Measurements from ENCODE around the gene OSTF1.
A peak's percentile ranks its signal among the peaks of the same experiment; 100 is the strongest.

OSTF1 gene, protein sequence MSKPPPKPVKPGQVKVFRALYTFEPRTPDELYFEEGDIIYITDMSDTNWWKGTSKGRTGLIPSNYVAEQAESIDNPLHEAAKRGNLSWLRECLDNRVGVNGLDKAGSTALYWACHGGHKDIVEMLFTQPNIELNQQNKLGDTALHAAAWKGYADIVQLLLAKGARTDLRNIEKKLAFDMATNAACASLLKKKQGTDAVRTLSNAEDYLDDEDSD

DNA sequence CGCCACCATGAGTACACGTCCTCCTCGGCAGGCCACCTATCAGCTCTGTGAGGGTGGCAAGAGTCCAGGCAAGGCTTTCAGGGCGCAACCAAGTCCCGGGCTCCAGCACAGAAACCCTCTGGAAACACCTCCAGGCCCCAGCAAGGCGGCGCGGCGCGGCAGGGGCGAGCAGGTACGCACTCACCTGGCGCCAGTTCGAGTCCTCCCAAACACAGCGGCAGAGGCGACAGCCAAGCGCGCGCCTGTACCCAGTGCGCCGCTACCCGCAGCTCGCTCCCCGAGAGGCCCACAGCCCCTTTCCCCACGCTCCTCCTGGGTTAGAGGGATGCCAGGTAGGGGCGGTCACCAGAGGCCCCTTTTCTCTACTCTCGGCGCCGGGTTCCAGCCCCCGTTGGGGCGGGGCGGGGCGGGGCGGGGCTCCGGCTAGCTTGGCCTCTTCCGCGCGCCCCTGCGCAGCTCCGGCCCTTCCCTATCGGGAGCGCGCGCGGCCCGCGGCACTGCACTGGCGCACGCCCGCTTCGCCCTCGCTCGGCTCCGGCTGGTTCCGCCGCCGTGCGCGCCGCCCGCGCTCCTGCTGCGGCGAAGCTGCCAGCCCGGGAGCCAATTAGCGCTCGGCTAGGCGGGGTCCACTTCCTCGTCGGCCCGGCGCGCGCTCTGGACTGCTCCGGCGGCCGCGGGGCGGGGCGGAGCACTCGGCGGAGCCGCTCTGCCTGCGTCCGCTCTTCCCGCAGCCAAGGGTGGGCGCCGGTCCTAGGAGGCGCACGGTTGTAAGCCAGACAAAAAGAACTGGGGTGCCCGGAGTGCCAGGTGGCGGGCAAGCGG lies at the start of gene OSTF1, which contains the start of gene NMRK1:
TSS of gene OSTF1 (plus strand) at position 691 of the 822 bp plus-strand sequence. CDS start 179 bp downstream, outside the sequence.
TSS of gene NMRK1 (minus strand) at position 332 of the 822 bp plus-strand sequence. CDS start 5,040 bp downstream, outside the sequence.
- peak; percentile 94 for DNase-seq

DNA sequence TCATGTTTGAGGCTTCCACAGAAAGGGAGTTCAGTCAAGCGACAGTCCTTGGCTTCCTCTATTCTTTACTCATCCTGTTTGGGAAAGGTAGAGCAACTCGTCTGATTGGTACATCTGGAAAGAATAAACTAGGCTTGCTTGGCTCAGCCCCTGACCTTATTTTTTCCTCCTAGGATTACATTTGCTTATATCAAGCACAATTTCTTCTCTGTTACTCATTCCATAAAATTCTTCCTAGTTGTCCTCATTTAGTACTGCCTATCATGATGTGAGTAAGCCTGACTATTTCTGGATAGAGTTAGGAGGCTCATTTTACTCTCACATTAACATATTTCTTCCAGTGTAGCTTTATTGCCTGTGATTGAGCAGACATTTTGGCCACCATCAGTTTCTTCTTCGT lies 49.3 kb upstream of the OSTF1 start:
- DNase-seq, result no peak

DNA sequence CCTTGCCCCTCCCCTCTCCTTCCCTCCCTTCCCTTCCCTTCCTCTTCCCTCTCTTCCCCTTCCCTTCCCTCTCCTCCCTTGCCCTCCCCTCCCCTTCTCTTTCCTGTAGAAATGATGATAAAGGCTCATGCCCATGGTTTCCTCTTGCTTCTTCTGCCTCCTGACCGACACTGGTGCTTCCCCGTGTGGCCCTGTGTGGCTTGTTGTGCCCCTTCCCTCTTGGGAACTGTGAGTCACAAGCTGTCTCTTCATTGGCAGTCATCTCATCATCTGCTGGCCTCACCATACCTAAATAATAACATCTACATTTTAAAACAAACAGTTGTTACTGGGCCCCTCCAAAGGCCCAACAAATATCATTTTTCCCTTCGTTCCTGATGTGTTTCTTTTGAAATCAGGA lies 48.5 kb upstream of the OSTF1 start:
- DNase-seq, result no peak

DNA sequence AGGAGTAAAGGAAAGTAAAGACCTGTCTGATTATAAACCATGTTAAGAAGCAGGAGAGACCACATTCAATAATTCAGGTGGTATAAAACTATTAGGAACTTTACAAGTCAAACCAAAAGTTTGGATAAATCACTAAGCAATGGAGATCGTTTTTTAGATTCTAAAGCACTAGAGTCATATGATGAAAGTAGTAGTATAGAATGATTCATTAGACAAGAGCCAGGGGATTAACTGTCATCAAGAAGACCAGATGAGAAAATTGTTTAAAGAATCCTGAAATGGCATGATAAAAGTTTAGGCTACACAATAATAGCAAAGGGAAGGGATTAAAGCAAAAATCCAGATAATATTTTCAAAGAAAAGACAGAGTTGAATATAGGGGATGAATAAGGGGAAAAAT lies 47.3 kb upstream of the OSTF1 start:
- DNase-seq, result no peak

DNA sequence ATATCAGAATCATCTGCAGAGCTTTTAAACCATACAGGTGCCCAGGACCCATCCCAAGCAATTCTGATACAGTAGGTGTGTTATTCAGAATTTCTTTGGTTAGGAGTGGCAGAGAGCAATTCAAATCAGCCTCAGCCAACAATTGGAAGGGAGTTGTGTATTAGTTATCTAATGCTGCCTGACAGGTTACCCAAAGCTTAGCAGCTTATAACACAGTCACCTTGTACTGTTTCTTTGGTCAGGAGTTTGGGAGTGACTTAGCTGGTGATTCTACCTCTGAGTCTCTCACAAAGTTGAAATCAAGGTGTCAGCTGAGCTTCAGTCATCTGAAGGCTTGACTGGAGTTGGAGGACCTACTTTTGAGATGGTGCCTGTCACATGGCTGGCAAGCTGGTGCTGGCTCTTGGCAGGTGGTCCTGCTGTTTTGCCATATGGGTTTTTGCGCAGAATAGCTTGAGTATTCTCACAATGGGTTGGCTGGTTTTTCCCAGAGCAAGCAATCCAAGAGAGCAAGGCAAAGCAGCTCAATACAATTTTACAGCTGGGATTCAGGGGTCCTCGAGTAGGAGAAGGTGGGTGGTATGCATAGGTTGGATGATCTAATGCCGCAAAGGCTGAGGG lies 41.5 kb upstream of the OSTF1 start:
- no peak for DNase-seq

DNA sequence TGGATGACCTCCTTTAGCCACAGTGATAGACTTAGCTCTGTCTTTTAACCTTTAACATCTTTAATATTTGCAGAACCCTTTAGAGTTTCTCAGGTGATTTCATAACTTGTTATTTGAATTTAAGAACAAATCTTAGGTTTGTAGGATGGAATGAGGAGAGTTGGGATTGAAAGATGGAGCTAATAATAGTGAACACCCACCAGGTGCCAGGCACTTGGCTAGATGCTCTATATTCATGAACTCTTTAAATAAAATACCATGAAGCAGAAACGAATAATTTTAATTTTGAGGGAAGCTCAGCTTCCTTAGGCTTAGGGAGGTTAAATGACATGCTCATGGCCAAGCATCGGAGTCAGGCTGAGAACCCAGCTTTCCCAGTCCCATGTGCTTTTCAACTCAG lies 40.8 kb upstream of the OSTF1 start:
- DNase-seq, result no peak

DNA sequence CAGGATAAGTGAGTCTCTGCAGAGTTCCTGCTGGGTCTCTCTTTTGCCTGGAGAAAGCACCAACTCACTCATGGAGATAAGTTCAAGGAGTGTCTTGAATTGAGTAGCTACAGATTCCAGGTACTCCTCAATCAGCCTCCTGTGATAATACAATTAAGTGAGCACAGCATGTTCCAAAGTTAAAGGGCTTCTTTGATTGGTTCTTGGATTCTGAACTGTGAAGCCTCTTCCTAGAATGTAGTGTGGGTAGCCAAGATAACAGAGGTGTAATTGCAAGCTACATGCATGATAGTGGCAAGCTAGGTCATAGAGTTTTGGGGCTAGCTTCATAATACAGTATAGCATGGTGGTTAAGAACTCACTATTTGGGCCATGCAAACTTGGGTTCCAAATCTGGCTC lies 37.0 kb upstream of the OSTF1 start:
- no peak for DNase-seq

DNA sequence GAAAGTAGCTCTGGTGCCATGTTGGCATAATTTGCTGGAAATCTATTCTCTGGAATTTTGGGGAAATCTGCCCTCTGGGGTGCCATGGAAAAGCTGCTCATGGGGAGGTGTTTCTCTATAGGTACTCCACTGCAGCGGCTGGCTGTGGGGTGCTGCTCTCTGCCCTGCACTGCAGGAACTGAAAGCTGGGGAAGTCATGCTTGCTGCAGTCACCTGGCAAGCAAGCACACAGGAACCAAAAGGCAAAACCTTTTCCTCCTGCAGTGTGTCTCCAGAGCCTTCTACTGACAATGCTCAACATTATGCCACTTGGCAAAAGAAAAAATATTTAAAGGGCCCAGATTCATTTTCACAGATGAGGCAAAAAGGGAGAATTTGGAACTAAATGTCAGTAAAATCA lies 34.4 kb upstream of the OSTF1 start:
- no peak for DNase-seq

DNA sequence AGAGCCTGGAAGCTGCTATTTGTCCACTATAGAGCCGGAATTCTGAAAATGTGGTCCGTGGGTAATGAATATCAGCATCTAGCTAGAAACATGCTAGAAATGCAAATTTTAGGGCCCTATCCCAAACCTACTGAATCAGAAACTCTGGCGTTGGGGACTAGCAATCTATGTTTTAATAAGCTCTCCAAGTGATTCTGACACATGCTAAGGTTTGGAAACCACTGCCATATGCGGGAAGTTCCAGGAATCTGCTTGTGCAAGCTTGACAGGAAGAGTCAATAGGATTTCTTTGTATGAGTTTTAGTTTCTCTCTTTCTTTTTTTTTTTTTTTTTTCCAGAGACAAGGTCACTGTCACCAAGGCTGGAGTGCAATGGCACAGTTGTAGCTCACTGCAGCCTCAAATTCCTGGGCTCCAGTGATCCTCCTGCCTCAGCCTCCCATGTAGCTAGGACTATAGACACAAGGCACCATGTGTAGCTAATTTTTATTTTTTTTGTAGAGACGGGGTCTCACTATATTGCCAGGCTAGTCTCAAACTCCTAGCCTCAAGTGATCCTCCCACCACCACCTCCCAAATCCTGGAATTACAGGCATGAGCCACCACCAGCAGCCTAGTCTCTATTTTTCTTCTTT lies 33.8 kb upstream of the OSTF1 start:
- DNase-seq, result no peak

DNA sequence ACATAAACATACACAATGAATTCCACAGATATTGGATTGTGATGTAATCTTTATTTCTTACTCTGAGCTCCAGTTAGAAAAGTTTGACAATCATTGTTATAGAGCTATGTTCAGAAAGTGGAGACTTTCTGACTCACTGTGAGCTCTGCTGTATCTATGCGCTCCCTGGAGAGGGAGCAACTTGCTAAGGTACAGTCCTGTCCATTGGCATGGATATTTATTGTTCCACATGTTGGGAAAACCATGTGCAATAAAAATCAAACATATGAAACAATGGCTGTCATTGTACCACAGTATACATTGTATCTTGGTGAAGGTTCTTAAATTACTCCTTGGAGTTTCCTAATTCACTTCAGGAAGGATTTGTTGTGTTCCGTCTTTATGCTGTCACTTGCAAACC lies 27.1 kb upstream of the OSTF1 start:
- no peak for DNase-seq

DNA sequence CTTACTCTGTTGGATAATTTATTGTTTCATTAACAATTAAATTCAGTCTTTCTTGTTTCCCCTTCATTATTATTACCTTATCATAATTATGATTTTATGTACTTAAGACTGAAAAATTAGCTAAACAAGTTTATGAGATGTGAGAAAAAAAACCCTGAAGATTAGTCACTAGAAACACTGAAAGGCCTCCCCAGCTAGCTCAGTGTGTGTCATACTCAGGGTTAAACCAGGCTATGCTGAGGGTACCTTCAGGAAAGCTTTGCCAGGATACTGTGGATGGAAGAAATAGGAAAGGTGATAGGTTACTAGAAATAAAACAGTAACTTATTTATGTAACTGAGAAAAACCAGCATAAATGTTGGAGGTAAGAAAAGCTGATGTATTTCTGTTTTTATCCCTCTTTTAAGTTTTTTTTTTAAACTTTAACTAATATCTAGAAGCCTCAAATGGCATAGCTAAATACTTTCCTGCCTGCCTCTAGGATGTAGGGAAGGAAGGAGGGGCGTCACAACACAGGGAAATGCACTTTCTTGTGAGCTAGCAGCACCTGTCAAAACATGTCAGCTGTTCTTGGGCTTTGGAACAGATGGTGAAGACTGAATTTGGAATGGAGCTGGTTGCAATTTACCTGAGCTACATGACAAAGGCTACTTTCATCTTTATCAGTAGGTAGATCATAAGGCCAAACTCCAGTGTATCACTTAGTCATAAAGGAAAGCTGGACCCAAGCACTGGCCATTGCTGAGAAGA lies 24.6 kb upstream of the OSTF1 start:
- no peak for DNase-seq

DNA sequence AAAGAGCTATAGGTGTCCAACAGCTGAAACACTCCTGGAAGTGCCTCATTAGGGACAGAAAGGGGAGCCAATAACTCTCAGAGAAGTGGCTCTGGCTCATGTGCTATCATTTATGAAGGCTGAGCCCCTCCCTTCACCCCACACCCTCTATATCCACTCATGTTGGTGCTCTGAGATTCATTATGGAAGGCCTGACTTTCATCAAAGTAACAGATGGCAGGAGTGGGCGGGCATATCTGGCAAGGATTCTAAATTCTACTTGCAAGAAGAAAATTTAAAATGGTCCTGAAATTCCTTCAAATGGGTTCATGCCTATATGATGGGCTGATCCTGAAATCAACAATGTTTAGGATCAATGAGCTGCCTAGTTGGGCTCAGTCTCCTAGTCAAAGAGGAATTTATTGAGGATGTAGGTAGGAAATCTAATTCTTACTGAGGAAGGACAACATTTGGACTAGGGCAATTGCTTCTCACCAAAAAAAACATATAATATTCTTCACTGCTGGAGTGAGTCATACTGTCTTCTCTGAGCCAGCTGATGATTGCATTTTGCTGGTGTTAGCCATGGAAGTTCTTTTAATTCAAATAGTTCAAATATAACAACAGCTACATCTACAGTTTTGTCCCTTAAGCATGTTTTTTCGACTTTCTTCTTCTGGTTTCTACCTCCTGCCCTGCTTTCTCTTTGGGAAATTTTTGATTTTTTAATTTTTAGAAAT lies 23.8 kb upstream of the OSTF1 start:
- DNase-seq, result no peak

DNA sequence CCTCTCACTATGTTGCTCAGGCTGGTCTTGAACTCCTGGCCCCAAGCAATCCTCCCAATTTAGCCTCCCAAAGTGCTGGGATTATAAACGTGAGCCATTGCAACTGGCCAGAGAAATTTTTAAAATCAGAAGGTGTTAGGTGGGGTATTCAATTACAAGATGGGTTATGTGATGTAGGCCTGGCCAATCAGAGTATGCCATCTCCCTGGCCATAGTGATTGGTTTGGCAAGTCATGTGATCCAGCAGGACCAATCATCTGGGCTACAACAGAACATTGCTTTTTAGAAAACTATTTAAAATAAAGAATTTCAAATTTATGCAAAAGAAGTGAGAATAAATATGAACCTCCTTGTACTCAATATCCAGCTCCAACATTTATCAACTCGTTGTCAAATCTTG lies 22.8 kb upstream of the OSTF1 start:
- no peak for DNase-seq

DNA sequence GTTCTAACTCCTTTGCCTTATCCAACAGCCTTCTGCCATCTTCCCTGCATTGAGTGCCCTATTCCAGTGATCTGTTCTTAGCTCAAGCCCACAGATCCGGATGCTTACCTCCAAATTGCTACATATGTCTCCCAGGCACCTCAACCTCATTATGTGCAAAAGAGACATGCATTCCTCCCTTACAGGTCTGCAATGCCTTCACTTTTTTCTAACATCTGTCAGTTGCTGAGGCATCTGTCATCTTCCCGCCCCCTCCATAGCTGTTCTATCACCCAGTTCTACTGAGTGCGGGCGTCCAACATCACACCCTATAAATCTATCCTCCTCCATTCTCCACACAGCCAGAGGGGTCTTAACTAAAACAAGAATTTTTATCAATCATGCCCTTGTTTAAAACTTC lies 20.4 kb upstream of the OSTF1 start:
- no peak for DNase-seq

DNA sequence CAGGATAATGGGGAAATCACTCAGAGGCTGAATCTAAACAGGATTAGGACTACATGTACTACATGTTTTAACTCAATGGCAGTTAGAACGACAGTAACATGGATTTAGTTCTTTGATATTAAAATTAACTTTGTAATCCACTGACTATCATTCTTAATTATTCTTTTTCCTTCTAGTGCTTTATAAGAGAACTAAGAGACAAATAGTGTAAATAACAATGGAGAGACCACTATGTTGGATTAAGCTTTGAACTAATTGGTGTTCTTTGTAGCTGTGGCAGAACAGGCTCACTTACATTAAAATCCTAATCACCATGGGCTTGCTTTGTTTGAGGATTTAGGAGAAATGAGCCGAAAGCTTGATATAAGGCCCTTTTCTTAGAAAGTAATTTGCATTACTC lies 19.1 kb upstream of the OSTF1 start:
- DNase-seq, result no peak

DNA sequence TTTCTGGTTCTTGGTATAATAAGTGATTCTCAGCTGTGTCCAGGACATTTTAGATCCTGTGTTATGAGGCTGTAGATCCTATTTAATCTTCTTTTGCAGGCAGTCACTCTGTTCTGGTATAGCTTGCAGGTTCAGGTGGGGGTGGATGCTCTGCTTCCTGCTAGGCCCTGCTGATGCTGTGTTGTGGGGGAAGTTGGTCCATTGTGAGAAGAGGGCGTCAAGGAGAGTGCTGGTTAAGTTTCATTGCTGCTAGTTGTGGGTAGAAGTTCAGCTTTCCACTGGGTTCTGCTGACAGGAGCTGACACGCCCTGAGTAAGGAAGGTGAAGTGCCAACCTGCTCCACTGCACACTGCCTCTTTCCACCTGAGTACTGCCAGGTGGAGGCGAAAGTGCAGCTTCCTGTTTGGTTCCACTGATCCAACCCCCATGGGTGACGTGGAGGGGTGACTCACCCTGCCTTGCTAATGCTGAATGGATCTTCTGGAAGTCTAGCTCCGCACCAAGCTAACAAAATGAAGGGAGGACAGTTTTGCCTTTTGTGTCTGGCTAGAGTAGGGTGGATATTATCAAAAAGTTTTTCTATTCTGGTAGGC lies 16.7 kb upstream of the OSTF1 start:
- DNase-seq, result peak; percentile 52

DNA sequence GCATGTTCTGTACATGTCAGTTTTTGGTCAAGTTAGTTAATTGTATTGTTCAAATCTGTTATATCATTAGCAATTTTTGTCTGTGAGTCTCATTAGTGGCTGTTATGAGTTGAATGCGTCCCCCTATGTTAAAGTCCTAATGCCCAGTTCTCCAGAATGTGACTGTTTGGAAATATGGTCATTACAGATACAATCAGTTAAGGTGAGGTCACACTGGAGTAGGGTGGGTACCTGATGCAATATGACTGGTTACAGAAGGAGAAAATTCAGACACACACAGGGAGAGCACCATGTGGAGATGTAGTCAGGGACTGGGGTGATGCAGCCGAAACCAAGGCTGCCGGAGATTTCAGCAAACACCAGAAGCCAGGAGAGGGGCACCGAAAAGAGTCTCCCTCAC lies 15.4 kb upstream of the OSTF1 start:
- DNase-seq, result no peak

DNA sequence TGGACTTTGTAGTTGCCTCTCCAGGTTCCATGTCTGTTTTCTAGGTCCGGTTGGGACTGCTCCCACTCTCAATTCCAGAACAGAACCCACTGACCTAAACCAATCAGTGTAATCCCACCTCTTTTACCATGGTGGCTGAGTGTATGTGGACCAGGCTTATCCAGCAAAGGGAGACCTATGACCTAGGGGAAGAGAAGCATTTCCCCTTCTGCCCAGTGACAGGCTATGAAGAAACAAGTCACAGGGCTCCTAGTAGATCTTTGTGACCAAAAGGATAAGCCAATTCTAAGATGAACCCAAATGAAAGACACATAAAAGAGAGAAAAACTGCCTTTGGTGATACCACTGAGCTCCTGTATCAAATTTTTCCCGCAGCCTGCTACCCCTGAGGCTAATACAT lies 6.7 kb upstream of the OSTF1 start:
- DNase-seq, result no peak

DNA sequence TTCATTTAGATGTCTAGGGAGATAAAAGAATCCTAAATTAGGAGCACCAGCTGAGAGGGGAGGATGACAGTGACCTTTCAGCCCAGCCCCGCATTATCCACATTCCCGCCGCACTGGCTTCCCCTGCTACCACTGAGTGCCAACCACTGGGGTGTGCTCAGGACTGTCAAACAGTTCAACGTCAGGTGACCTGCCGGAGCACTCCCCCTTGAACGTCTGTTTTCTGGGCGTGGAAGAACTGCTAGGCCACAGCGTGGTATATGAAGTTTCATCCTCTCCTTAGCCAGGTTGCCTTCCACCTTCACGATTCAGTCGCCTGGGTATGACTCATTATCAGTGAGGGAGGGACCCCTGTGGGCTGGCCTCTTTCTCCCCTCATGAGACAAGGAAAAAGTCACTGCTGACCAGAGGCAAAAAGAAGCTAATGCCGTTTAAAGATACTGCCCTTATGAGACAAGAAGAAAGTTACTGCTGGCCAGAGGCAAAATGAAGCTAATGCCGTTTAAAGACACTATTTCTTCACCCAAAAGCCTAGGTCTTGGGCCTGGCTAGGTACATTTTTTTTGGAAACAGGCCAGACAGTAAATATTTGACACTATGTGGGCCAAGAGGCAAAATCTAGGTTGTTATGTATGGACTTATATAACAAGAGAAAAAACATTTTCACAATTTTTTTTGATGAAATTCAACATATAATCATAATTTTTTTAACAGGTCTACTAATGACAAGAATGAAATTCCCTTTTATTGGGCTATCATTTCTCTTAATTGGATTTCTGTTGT lies 4.9 kb upstream of the OSTF1 start:
- peak; percentile 60 for DNase-seq

DNA sequence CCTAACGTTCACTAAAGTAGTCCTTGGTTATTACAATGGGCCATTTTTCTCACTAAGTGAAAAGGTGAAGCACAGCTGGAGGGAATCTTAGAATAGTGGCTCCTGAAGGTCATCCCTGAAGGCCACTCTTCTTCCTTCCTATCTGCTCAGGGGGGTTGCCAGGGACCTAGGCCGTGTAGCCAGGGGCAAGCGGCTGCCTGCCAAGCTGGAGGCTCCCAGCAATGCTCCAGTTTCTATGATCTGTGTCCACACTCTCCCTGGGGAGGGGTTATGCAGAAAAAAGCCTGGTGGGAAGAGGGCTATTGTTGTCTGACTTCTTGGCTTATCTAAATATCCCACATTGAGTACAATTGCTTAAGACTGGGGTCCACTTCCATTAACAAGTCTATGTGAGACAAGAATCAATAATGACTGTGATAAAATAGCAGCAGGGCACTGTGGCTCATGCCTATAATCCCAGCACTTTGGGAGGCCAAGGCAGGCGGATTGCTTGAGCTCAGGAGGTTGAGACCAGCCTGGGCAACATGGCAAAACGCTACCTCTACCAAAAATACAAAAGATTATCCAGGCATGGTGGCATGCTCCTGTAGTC lies 4.1 kb upstream of the OSTF1 start:
- no peak for DNase-seq

DNA sequence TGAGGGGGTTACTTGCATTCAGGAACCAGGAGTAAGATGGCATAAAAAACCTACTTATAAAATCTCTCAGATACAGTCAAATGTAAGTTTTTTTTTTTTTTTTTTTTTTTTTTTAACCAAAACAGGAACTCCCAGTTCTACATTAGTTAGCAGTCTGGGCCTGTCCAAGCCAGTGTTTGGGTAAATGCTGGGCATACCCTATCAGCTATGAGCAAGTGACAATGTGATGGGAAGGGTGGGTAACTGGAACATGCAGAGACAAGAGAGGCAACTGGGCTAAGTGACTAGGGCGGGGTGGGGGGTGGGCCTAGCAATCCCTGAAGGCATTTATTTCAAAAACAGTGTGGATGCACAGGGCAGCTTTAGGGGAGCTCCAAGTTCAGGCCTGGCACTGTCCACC lies 2.7 kb upstream of the OSTF1 start:
- no peak for DNase-seq

All from CD4-positive, alpha-beta T cell treated with Interleukin-10 for 1 hour (primary cell).